K562 (cell line): ENCODE data around the gene RNF181. TPM values are rescaled to one million over a fixed set of nuclear protein-coding genes. Genes with fewer than 3 reads are reported as not detected.

ENCODE experiments used
- CBX8 ChIP-seq: fragments of 200-600 bp; sonication (generic); IDR thresholded peaks from 2 replicates; pipeline ENCODE4 v1.6.1; 2012; ENCODE audit warnings: borderline replicate concordance, mixed run types, low read depth, mild to moderate bottlenecking, moderate library complexity, mixed read lengths, low read length, control low read depth, inconsistent platforms; ENCODE audit not compliant: poor library complexity, severe bottlenecking; ENCODE audit errors: extremely low read depth
- E2F4 ChIP-seq: sonication (generic); formaldehyde crosslinking; IDR thresholded peaks from 2 replicates; pipeline ENCODE4 v1.8.0; 2022; ENCODE audit warnings: mild to moderate bottlenecking, low read depth, missing genetic modification reagents
- EGR1 ChIP-seq: fragments of 450-650 bp; conservative IDR thresholded peaks from 2 replicates; pipeline ENCODE4 v1.6.1; 2017; ENCODE audit warnings: mild to moderate bottlenecking
- ELF1 ChIP-seq: fragments of 200-800 bp; sonication (Bioruptor generic); IDR thresholded peaks from 2 replicates; pipeline ENCODE4 v1.6.1; 2016; ENCODE audit warnings: missing genetic modification characterization, missing compliant biosample characterization
- HDAC1 ChIP-seq, 2 experiments: fragments of 450-650 bp; IDR thresholded peaks; 2 replicates each; pipeline ENCODE4 v1.6.1; 2016 to 2017; ENCODE audit warnings: inconsistent platforms in 1 of 2, mild to moderate bottlenecking in 1 of 2, moderate library complexity in 1 of 2
- KDM5B ChIP-seq: fragments of 200-600 bp; sonication (generic); IDR thresholded peaks from 2 replicates; pipeline ENCODE4 v1.6.1; 2012; ENCODE audit warnings: low read depth, mild to moderate bottlenecking, moderate library complexity, low read length, control low read depth, inconsistent platforms; ENCODE audit not compliant: insufficient replicate concordance
- MCM5 ChIP-seq: fragments of 450-650 bp; IDR thresholded peaks from 2 replicates; pipeline ENCODE4 v1.6.1; 2016; ENCODE audit warnings: low read depth
- MTA3 ChIP-seq: fragments of 450-650 bp; formaldehyde crosslinking; IDR thresholded peaks from 2 replicates; pipeline ENCODE4 v1.6.1; 2017; ENCODE audit warnings: mild to moderate bottlenecking, borderline replicate concordance
- MTF1 ChIP-seq: fragments of 250-450 bp; sonication (Bioruptor Pico); IDR thresholded peaks from 2 replicates; pipeline ENCODE4 v1.9.0; 2021; ENCODE audit warnings: moderate library complexity, mild to moderate bottlenecking, inconsistent platforms, borderline replicate concordance
- NR2C2 ChIP-seq, 2 experiments: fragments of 200-800 bp in 1 of 2; sonication (Bioruptor generic) in 1 of 2; sonication (generic) in 1 of 2; formaldehyde crosslinking in 1 of 2; IDR thresholded peaks; 2 replicates each; pipeline versions ENCODE4 v1.6.1 to v1.8.0; 2016 to 2022; ENCODE audit warnings: mild to moderate bottlenecking in 1 of 2, missing compliant biosample characterization in 1 of 2, missing genetic modification characterization in 1 of 2, missing genetic modification reagents in 1 of 2
- POLR3A ChIP-seq: IDR thresholded peaks from 2 replicates; pipeline ENCODE4 v1.6.1; 2011; ENCODE audit warnings: borderline replicate concordance, mild to moderate bottlenecking, moderate library complexity; ENCODE audit not compliant: insufficient read length, insufficient read depth; ENCODE audit errors: extremely low read depth
- PTBP1 ChIP-seq: fragments of 200-400 bp; formaldehyde crosslinking; IDR thresholded peaks from 2 replicates; pipeline ENCODE4 v1.6.1; 2017; ENCODE audit warnings: low read depth, low read length
- SMAD1 ChIP-seq: fragments of 150-350 bp; IDR thresholded peaks from 2 replicates; pipeline ENCODE4 v1.6.1; 2014; ENCODE audit warnings: low read length, low read depth; ENCODE audit not compliant: partially characterized antibody
- SMAD2 ChIP-seq: fragments of 150-350 bp; IDR thresholded peaks from 2 replicates; pipeline ENCODE4 v1.6.1; 2014; ENCODE audit warnings: low read depth, mild to moderate bottlenecking, low read length
- SMARCE1 ChIP-seq: fragments of 450-650 bp; IDR thresholded peaks from 2 replicates; pipeline ENCODE4 v1.7.1; 2016; ENCODE audit warnings: mild to moderate bottlenecking
- ZNF124 ChIP-seq: sonication (generic); formaldehyde crosslinking; IDR thresholded peaks from 2 replicates; pipeline ENCODE4 v1.8.1; 2022; ENCODE audit warnings: missing genetic modification reagents
- ZNF318 ChIP-seq, 2 experiments: fragments of 450-650 bp; IDR thresholded peaks; 2 replicates each; pipeline ENCODE4 v1.6.1; 2016; ENCODE audit warnings: mild to moderate bottlenecking in 2 of 2, borderline replicate concordance in 1 of 2, low read depth in 1 of 2, moderate library complexity in 1 of 2
- polyA plus RNA-seq, 8 experiments: library from polyadenylated mRNA; depleted of rRNA in 4 of 8; stranded (reverse) in 5 of 8; unstranded in 3 of 8; fragments of >200 nt; fragmentation: Nextera tagmentation in 2 of 8; fragmentation: Illumina TruSeq in 1 of 8; extraction: Ambion mirVana in 2 of 8; extraction: Trizol in 1 of 8; gene quantifications; 2 replicates each; pipeline versions ENCODE4 v1.2.1 to v1.2.3, GENCODE V29; 2011 to 2014; ENCODE audit warnings: inconsistent platforms in 1 of 8, missing spikeins in 1 of 8
- total RNA-seq, 7 experiments: library from RNA; depleted of rRNA in 6 of 7; stranded (reverse); fragments of >200 nt in 6 of 7; fragmentation: Illumina TruSeq in 2 of 7; extraction: Trizol in 2 of 7; gene quantifications; 2 replicates each; pipeline versions ENCODE4 v1.2.1 to v1.2.3, GENCODE V29; 2011 to 2021; ENCODE audit warnings: low replicate concordance in 1 of 7

RNF181 gene
- total and polyA plus RNA-seq, 9 of the 15 experiments (the other 6 are each of a cell fraction or from before 2014, with no cell fraction given) = 139 to 492 (median 253) TPM

DNA sequence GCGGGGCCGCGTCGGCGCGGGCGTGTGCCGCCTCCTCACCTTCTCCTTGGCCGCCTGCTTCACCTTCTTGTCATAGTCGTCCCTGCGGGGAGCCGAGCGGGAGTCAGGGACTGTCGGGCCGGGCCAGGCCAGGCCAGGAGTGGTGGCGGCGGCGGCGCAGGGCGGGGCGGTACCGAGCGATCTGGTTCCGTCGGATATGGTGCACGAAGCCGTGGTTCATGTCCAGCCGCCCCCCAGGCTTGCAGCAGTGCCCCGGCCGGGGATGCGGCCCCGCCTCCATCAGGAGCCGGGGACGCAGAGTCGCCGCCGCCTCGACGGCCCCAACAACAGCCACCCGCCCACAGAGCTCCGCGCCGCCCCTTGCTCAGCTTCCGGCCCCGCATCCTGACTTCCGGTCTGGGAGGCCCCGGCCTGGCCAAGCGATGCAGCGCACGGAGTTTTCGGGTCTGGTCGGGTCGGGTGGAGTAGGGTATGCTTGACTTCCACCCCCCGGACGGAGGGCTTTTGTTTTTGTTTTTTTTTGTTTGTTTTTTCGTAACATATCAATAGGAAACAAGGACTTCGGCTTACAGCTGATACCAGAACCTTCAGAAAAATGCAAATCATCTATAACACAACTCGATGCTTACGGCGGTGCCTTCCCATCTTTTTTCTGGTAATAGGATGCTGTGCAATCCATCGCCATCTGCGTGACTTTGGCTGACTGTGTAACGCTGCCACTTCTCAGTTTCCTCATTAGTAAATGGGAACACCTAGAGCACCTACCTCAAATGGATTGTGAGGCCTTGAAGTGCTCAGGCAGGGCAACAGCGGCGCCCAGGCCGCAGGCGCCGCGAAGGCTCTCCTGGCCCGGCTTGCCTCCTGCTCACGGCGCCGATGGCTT lies 16.4 kb downstream of the RNF181 start, which contains the start of gene C2orf68 (continued):
- TF ChIP-seq ZNF318 (IDR thresholded peaks at IDR 0.05; ENCODE audit: borderline replicate concordance in 1 of 2, low read depth in 1 of 2) (peak in 1 of 2 experiments; percentile 90; a peak in 2 of 4 replicates), MTF1 (no peak), ZNF124 (CRISPR knock-in tag) (no peak), NR2C2 (CRISPR knock-in tag; IDR thresholded peaks at IDR 0.05) (no peak), NR2C2 (tag; IDR thresholded peaks at IDR 0.05) (no peak), KDM5B (peak; percentile 93), MTA3 (0 out of 2 replicates have a peak, but pooled peaks have one; percentile 50), SMARCE1 (no peak), ELF1 (tag) (peak; percentile 83), E2F4 (CRISPR knock-in tag) (0 out of 2 replicates have a peak, but pooled peaks have one; percentile 41), SMAD2 (no peak), SMAD1 (peak; percentile 81), MCM5 (no peak), PTBP1 (no peak), POLR3A (no peak), HDAC1 (IDR thresholded peaks at IDR 0.05) (peak in 1 of 2 experiments; percentile 64; a peak in 2 of 4 replicates), EGR1 (peak; percentile 82), CBX8 (no peak)
